ENCODE data around the gene CHD1L.
A peak's percentile ranks its signal among the peaks of the same experiment; 100 is the strongest.
"Not testable (repeated sequence)": the region's sequence is repeated elsewhere in the genome, so short reads cannot be mapped to it uniquely, and the experiment has no call there.

CHD1L gene

GRCh38 chr1:147216124-147216523 is 26.4 kb upstream of the CHD1L start:
- no peaks in the 10 kb centered on the region for H3K4me1 Mint-ChIP-seq
- no peaks in the 10 kb centered on the region for H3K9me3 Mint-ChIP-seq
- ATAC-seq (no peak), DNase-seq (ENCODE audit: low spot score in 2 of 2) (no peak)
- H3K27ac Mint-ChIP-seq, result no peak overlapping the region
- no peak overlapping the region for H3K4me3 Mint-ChIP-seq
- no peaks in the 10 kb centered on the region for H3K36me3 Mint-ChIP-seq

- Mint-ChIP-seq H3K4me1 (no peaks in the 10 kb centered on the region), H3K27ac (no peak overlapping the region), H3K36me3 (no peaks in the 10 kb centered on the region), H3K9me3 (no peaks in the 10 kb centered on the region), H3K4me3 (no peak overlapping the region)
- ATAC-seq, result no peak
- no peak for DNase-seq (ENCODE audit: low spot score in 2 of 2)
Observed at GRCh38 chr1:147217141-147217540, 25.3 kb upstream of the CHD1L start.

- no peak for ATAC-seq
Observed at GRCh38 chr1:147218606-147219005, 23.9 kb upstream of the CHD1L start.

GRCh38 chr1:147223740-147224615 is 18.5 kb upstream of the CHD1L start:
- H3K4me1 Mint-ChIP-seq, result peaks cover 27% of the 10 kb centered on the region
- no peaks in the 10 kb centered on the region for H3K9me3 Mint-ChIP-seq
- no peaks in the 10 kb centered on the region for H3K36me3 Mint-ChIP-seq
- ATAC-seq, result no peak
- H3K4me3 Mint-ChIP-seq, result no peak overlapping the region
- H3K27ac Mint-ChIP-seq, result no peak overlapping the region
- DNase-seq (ENCODE audit: low spot score in 2 of 2), result no peak

More at GRCh38 chr1:147218606-147219005, 23.9 kb upstream of the CHD1L start:
- Mint-ChIP-seq H3K4me3 (no peak overlapping the region), H3K27ac (no peak overlapping the region), H3K4me1 (peaks cover 1% of the 10 kb centered on the region), H3K9me3 (no peaks in the 10 kb centered on the region), H3K36me3 (no peaks in the 10 kb centered on the region)
- DNase-seq (ENCODE audit: low spot score in 2 of 2), result no peak

GRCh38 chr1:147225193-147225730 is 17.2 kb upstream of the CHD1L start, which contains the start of gene FMO5:
Gene FMO5, minus strand, starts transcription at chr1:147225339. Its CDS starts 310 bp downstream, at chr1:147225029.
- no peaks in the 10 kb centered on the region for H3K36me3 Mint-ChIP-seq
- peak; percentile 20 to 69 for DNase-seq (ENCODE audit: low spot score in 2 of 2)
- peak within 1 kb of the TSS; percentile 95 for H3K27ac Mint-ChIP-seq
- peak; percentile 95 for ATAC-seq
- H3K9me3 Mint-ChIP-seq, result no peaks in the 10 kb centered on the region
- H3K4me1 Mint-ChIP-seq, result peaks cover 27% of the 10 kb centered on the region
- peak within 1 kb of the TSS; percentile 85 for H3K4me3 Mint-ChIP-seq

- not testable (repeated sequence) for ATAC-seq; DNase-seq (ENCODE audit: low spot score in 2 of 2); H3K4me1 Mint-ChIP-seq; H3K4me3 Mint-ChIP-seq; H3K36me3 Mint-ChIP-seq; H3K9me3 Mint-ChIP-seq; H3K27ac Mint-ChIP-seq
Observed at GRCh38 chr1:147231032-147231431, 11.5 kb upstream of the CHD1L start.

- H3K4me3 Mint-ChIP-seq; H3K27ac Mint-ChIP-seq; H3K4me1 Mint-ChIP-seq; H3K36me3 Mint-ChIP-seq; H3K9me3 Mint-ChIP-seq; DNase-seq (ENCODE audit: low spot score in 2 of 2); ATAC-seq: not testable (repeated sequence)
Observed at GRCh38 chr1:147233903-147234302, 8.6 kb upstream of the CHD1L start.

- Mint-ChIP-seq H3K4me3 (no peak overlapping the region), H3K4me1 (no peaks in the 10 kb centered on the region), H3K9me3 (no peaks in the 10 kb centered on the region), H3K27ac (no peak overlapping the region), H3K36me3 (no peaks in the 10 kb centered on the region)
- DNase-seq (ENCODE audit: low spot score in 2 of 2) (no peak), ATAC-seq (no peak)
Observed at GRCh38 chr1:147235822-147236221, 6.7 kb upstream of the CHD1L start.

GRCh38 chr1:147236448-147236847 is 6.0 kb upstream of the CHD1L start:
- DNase-seq (ENCODE audit: low spot score in 2 of 2) (no peak), ATAC-seq (no peak)
- Mint-ChIP-seq H3K4me1 (no peaks in the 10 kb centered on the region), H3K27ac (no peak overlapping the region), H3K9me3 (no peaks in the 10 kb centered on the region), H3K4me3 (no peak overlapping the region), H3K36me3 (no peaks in the 10 kb centered on the region)

- Mint-ChIP-seq H3K36me3 (peaks cover 2% of the 10 kb centered on the region), H3K4me3 (no peak overlapping the region)
Observed at GRCh38 chr1:147236959-147237791, 5.3 kb upstream of the CHD1L start.

GRCh38 chr1:147238053-147238902 is 4.2 kb upstream of the CHD1L start:
- Mint-ChIP-seq H3K4me3 (no peak overlapping the region), H3K9me3 (no peaks in the 10 kb centered on the region), H3K4me1 (peaks cover 6% of the 10 kb centered on the region), H3K27ac (no peak overlapping the region), H3K36me3 (peaks cover 5% of the 10 kb centered on the region)
- no peak for DNase-seq (ENCODE audit: low spot score in 2 of 2)
- no peak for ATAC-seq

More at GRCh38 chr1:147236959-147237791, 5.3 kb upstream of the CHD1L start:
- no peak for DNase-seq (ENCODE audit: low spot score in 2 of 2)
- no peak for ATAC-seq
- Mint-ChIP-seq H3K27ac (no peak overlapping the region), H3K9me3 (no peaks in the 10 kb centered on the region), H3K4me1 (peaks cover 3% of the 10 kb centered on the region)

GRCh38 chr1:147238925-147239820 is 3.3 kb upstream of the CHD1L start:
- Mint-ChIP-seq H3K4me1 (peaks cover 15% of the 10 kb centered on the region), H3K9me3 (no peaks in the 10 kb centered on the region), H3K36me3 (peaks cover 5% of the 10 kb centered on the region), H3K27ac (no peak overlapping the region), H3K4me3 (no peak overlapping the region)
- ATAC-seq (no peak), DNase-seq (ENCODE audit: low spot score in 2 of 2) (no peak)

- not testable (repeated sequence) for H3K27ac Mint-ChIP-seq; H3K9me3 Mint-ChIP-seq; ATAC-seq; DNase-seq (ENCODE audit: low spot score in 2 of 2); H3K36me3 Mint-ChIP-seq; H3K4me3 Mint-ChIP-seq
- peaks cover 22% of the 10 kb centered on the region for H3K4me1 Mint-ChIP-seq
Observed at GRCh38 chr1:147240131-147240721, 2.3 kb upstream of the CHD1L start.
